HG03457 (cell line): Measurements from ENCODE around the gene IL17RD.

Experiments
- ATAC-seq: cut with Tn5 transposase; IDR thresholded peaks from one replicate; pipeline ENCODE4 v1.9.1; 2021; ENCODE audit warnings: moderate number of reproducible peaks; ENCODE audit not compliant: unreplicated experiment

The IL17RD gene

DNA sequence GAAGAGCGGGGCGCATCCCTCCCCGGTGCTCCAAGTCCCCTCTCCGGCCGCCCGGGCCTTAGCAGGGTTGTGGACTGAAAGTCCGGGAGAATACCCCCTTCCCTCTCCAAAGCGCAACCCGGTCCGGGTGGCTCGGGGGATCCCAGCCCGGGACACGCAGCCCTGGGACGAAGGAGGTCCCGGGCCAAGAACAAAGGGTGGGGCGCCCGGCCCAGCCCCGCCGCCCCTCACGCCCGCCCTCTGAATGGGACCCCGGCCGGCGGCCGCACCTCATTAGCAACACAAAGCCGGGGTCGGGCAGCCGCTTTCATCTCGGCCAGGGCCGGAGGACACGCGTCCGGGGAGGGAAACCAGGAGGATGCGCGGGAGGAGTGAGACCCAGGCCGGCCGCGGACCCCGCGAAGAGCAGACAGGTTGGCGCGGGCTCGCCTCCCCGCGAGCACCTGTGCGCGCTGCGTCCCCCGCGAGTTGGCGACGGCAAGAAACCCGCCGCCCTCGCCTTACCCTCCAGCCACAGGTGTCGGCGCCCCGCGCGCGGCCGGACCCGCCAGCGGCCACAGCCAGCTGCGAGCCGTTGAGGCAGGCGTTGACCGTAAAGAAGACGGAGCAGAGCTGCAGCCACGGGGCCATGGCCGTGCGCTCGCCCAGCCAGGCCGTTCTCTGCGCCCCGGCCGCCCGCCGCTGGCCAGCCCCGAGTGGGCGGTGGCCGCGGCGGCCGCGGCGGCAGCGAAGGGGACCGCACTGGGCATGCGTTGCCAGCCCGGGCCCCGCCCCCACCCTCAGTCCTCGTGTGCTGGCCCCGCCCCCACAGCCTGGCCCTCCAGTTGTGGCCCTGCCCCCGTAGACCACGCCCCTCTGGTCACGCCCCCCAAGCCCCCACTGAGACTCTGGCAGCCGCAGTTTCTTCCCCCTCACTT, at the start of gene IL17RD:
TSS of gene IL17RD (minus strand) at position 697 of the 917 bp plus-strand sequence. CDS start at position 630, 67 bp downstream.
- ATAC-seq: no peak

GRCh38 chr3:57206423-57206822, 41.3 kb upstream of the IL17RD start:
- no peak for ATAC-seq

DNA sequence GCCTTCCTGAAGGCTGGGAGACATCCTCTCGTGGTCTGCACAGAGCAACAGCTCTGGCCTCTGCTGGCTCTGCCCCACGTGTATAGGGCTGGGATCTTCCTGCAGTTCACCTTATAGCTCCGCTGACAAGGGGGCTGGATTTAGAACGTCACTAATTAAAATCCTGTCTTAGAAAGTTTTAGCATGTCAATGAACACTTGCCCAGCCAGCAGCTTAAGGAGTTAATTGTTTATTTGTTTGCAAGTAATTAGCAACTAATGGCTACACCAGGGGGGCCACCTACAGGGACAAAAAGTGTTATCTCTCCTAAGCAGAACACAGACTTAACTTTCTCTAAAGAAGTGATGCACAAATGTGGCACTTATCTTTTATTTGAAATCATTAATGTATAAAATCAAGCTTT, 34.7 kb upstream of the IL17RD start, which contains the start of gene HESX1:
TSS of gene HESX1 (minus strand) at position 84 of the 403 bp plus-strand sequence. CDS start at position 24, 60 bp downstream.
- ATAC-seq: no peak

DNA sequence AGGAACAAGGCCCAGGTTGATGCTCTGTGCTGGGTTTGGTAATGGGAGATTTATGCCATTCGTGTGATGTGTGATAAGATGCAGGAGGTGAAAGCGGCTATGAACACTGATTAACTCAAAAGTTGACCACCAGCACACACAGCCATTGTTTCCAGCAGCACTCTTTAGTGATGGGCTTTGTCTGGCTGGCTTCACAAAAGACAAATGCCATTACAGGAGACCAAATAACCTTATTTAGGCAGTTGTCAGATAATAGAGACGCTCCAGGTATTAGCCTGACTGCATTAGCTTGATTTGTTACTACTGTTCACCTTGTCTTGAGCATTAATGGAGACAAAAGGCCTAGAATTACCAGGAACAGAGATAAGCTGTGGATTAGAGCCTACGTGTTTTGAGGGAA, 29.5 kb upstream of the IL17RD start:
- no peak for ATAC-seq

GRCh38 chr3:57192028-57192427, 26.9 kb upstream of the IL17RD start:
- no peak for ATAC-seq

DNA sequence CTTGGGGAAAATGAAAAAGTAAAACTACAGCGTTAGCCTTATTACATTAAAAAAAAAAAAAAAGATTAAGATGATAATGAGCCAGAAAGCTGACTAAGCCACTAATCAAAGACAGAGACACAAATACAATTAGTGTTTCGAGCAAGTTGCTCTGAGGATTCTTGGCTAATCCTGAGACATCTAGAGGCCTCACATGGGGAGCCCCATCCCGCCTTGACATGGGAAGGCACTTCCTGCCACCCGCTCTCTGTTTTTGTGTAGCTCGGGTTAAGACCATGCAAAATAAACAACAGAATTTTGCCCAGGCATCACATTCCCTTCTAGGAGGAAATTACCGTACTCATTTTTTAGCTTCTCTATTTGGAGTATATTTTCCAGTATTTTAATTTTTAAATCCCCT, 19.4 kb upstream of the IL17RD start:
- no peak for ATAC-seq

DNA sequence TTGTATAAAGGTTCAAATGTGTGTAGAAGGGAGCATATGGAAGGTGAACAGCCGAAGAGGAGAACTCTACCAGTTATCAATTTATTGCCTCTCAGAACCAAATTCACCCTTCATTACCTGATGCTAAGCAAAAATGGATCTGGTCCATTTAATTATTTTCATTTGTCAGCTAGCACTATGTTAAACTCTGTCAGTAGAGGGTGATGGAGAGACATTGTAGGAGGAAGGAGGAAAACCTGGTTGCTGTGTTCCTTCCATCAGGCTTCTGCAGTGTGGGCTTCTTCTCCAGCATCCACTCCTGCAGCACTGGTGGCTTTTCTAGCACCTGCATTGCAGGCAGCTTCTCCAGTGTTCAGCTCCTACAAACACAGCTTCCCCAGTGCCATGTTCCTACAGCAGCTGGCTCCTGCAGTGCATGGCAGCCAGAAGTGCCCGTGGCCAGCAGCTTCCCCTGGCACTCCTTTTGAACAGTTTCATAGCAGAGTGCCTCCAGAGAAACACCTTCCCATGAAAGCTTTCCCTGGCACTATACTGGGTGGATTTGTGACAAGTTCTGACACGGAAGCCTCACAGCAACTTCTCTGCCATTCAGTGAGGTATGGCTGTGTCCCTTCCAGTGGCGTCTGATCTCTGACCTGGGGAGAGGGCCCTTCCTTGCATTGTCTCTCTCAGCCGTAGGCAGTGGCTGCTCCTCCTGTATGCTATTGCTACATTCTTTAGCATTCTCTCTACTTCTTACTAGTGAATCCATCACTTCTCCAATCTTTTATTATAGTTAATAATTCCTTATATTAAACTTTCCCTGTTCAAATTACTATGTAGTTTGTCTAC, 14.6 kb upstream of the IL17RD start:
- no peak for ATAC-seq

DNA sequence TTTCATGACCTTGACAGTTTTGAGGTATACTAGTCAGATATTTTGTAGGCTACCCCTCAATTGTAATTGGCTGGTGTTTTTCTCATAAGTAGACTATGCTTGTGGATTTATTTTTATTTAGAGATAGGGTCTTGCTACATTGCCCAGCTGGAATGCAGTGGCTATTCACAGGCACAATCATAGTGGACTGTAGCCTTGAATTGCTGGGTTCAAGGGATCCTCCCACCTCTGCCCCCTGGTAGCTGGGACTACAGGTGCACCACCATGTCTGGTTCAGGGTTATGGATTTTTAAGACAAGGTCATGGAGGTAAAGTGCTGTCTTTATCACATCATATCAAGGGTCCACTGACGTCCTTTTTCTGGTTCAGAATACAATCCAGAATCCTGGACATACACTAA, 10.9 kb upstream of the IL17RD start:
- ATAC-seq: no peak

GRCh38 chr3:57173687-57174086, 8.5 kb upstream of the IL17RD start:
- no peak for ATAC-seq

GRCh38 chr3:57170946-57171345, 5.8 kb upstream of the IL17RD start:
- ATAC-seq: no peak

DNA sequence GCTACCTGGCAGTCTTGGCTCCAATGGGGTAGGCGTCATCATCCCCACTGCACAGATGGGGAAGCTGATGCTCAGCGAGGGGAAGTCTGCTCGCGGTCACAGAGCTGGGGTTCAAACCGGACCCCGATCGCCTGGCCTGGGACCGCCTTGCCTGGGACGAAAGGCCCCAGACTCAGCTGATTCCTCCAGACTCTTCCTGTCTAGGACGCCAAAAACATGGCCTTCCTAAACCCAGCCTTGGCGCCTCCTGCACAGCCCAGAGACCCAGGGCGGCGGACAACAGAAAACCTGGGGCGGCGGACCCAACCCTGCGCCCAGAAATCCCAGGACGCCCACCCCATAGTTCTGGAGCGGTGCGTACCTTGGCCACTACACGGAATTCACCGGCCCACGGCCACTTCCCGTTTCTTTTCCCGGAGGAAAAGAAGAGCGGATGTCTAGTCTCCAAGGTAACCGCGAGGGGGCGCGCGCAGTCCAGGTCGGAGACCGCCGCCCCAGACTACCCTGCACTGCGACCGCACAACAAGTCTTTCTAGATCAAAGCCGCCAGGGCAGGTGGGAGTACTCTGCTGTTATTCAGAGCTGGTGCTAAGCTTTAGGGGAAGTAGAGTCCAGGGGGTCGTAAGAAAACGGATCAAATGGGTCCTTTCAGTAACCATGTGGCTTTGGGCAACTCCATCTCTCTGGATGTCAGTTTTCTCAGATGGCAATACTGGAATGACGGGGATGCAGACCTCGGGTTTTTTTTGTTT, 4.9 kb upstream of the IL17RD start:
- ATAC-seq: no peak

DNA sequence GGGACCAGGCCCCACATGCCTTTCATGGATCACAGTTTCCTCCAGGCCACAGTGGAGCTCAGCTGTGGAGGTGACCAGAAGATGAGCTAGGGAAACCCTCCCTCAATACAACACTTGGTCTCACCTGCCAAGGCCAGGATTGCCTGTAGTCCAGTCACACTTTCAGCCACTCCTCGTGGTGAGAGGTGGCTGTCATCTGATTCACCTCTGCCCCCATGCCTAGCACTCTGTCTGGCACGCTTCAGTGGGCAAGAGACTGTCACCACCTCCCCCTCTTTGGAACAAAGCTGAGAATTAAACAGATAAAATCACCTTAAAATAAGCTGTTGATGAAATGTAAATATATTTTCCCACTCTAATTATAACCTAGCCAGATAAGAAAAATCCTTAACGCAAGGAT, 4.0 kb upstream of the IL17RD start:
- no peak for ATAC-seq

DNA sequence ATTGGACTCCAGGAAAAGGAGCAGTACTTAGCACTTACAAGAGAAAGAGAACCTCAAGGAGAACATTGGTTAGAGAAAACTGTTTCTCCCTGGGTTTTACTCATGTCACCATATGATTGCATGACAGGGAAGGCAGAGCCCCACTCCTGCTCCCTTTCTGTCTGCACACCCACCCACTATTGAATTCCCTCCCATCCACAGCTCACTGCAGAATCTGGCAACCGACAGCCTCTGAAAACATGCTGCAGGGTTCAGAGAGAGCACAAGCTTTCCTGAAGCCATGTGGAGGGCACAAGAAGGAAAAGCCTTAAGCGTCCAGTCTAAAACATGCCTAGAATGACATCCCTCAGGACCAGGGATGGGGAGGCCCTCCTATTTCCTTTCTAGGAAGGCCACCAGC, 3.0 kb upstream of the IL17RD start:
- no peak for ATAC-seq

GRCh38 chr3:57166660-57167059, 1.5 kb upstream of the IL17RD start:
- no peak for ATAC-seq

GRCh38 chr3:57165641-57166040, 488 bp upstream of the IL17RD start:
- no peak for ATAC-seq

DNA sequence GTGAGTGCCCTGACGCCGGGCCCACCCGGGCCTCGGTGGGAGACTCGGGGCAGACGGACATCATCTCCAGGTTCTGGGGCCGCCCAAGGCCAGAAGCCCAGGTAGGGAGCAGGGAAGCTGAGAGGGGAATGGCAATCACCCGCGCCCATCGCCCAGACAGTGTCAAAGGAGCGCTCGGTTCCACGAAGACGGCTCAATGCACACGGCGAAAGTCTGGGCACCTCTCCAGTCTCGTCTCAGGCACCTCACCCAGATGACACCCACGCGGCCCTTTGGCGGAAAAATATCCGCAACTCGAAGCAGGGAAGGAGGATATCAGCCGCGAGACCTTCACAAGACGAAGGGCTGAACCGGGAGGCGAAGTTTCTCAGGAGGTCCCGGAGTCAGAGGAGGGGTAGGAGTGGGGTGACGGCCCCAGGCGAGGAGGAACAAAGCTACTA, 916 bp downstream of the IL17RD start:
- ATAC-seq: no peak

- ATAC-seq: no peak
These were observed 1.4 kb downstream of the IL17RD start for GRCh38 chr3:57163751-57164150.

GRCh38 chr3:57161915-57162314, 3.2 kb downstream of the IL17RD start:
- no peak for ATAC-seq

DNA sequence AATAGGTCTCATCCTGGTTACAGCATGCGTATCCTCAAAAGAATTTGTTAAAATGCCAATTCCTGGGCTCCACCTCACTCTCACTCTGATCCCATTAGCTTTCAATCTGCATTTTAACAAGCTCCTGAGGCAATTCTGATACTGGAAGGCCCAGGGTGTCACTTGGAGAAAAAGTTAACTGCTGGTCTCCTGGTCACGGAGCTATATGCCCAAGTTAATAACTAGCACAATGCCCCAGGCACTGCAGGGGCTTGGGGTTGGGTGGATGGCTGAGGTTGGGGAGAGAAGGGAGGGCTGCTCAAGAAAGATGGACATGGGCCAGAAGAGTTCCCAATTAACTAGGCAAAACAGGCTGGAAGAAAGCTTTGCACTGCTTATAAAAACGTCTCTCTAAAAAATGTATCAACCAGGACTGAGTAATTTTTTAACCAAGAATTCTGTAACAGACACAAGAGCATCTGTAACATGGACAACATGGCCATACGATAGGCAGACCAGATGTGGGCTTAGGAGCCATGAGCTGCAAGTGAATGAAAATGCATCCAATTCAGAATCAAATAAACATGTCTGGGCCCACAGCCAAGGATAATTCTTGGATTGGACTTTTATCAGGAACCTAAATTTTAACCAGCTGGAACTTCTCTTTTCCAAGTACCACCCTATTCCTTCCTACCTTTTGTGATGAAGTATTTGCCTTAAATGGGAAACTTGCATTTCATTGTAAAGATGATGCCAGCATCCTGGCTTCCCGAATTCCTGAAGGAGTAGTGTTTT, 4.2 kb downstream of the IL17RD start:
- no peak for ATAC-seq

DNA sequence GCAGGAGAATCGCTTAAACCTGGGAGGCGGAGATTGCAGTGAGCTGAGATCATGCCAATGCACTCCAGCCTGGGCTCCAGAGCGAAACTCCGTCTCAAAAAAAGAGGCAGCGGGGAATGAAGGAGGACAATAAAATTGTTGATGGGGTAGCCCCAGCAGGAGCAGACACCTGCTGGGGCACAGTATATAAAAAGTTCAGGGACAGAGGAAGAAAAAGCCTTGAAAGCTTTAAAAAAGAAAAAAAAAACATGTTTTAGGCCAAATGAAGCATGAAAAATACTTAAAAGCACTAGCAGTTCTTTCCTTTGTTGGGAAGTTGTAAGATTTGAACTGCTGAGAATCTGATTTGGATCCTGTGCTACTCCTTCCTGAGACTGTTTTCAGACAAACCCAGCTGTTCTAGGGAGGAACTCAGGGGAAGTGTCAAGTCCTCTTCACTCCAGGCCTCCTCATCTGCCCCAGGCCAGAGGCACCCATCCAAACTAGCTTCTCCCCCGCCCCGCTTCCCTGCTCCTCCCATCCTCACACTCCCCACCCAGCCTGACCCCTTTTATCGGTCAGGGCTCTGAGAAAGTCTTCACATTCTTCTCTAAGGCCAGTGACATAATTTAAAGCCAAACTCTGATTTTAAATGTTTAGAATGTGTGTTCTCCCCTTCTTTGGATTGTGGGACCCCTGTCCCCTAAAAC, 4.9 kb downstream of the IL17RD start:
- ATAC-seq: no peak
